H1 (cell line): ENCODE measurements around the gene COX10. TPM values are rescaled to one million over a fixed set of nuclear protein-coding genes. Genes with fewer than 3 reads are reported as not detected.

Experiments
- ASH2L ChIP-seq: fragments of 200-600, 300-600 bp; sonication (generic); IDR thresholded peaks from one replicate; pipeline ENCODE4 v1.7.1; 2017; ENCODE audit warnings: low read length
- FOSL1 ChIP-seq: IDR thresholded peaks from 2 replicates; pipeline ENCODE4 v1.6.1; 2011; ENCODE audit warnings: mild to moderate bottlenecking, low read depth, low read length, moderate library complexity; ENCODE audit not compliant: insufficient read depth
- RBBP5 ChIP-seq: IDR thresholded peaks from 2 replicates; pipeline ENCODE4 v1.7.1; 2012; ENCODE audit warnings: low read depth, mild to moderate bottlenecking, inconsistent platforms, low read length, moderate library complexity, borderline replicate concordance
- SP1 ChIP-seq: IDR thresholded peaks from 2 replicates; pipeline ENCODE4 v1.6.1; 2011; ENCODE audit warnings: low read depth, low read length
- polyA plus RNA-seq, 7 experiments: library from polyadenylated mRNA; depleted of rRNA in 3 of 7; stranded (reverse) in 5 of 7; unstranded in 2 of 7; fragments of >200 nt in 5 of 7; fragments of 200-250 nt in 2 of 7; gene quantifications; 1 replicate in 5 of 7; 2 replicates in 1 of 7; 4 replicates in 1 of 7; pipeline versions ENCODE4 v1.2.1 to v1.2.3, GENCODE V29; 2011 to 2013; ENCODE audit warnings: missing spikeins in 2 of 7, mixed read lengths in 2 of 7
- total RNA-seq: library from RNA; stranded (reverse); fragmentation: NEBNext Ultra II Directional; extraction: Animal tissue kit (Norgen Biotek cat#: 25700); gene quantifications from 2 replicates; pipeline ENCODE4 v1.2.1, GENCODE V29; 2021
- TF ChIP-seq, protein P1 (sequence below): fragments of 300-600 bp; sonication (generic); IDR thresholded peaks from 2 replicates; pipeline ENCODE4 v1.7.1; 2012; ENCODE audit warnings: low read length, moderate library complexity, mild to moderate bottlenecking, inconsistent platforms; ENCODE audit not compliant: insufficient replicate concordance

Gene COX10
- total and polyA plus RNA-seq, 2 of the 8 experiments (the other 6 are each of a cell fraction or from before 2014, with no cell fraction given): 18.0 to 23.0 TPM

DNA sequence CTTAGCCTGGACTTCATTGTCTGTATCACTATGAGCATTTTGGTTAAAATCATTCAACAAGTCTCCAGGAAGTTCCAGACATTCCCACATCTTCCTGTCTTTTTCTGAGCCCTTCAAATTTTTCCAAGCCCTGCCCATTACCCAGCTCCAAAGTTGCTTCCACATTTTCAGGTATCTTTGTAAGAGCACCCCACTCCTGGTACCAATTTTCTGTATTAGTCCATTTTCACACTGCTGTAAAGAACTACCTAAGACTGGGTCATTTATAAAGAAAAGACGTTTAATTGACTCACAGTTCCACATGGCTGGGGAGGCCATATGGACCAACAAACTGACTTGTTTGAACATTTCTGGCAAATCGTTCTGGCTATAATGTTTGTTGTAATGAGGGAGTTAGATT lies 100.0 kb downstream of the COX10 start (continued):
- TF ChIP-seq, protein P1, sequence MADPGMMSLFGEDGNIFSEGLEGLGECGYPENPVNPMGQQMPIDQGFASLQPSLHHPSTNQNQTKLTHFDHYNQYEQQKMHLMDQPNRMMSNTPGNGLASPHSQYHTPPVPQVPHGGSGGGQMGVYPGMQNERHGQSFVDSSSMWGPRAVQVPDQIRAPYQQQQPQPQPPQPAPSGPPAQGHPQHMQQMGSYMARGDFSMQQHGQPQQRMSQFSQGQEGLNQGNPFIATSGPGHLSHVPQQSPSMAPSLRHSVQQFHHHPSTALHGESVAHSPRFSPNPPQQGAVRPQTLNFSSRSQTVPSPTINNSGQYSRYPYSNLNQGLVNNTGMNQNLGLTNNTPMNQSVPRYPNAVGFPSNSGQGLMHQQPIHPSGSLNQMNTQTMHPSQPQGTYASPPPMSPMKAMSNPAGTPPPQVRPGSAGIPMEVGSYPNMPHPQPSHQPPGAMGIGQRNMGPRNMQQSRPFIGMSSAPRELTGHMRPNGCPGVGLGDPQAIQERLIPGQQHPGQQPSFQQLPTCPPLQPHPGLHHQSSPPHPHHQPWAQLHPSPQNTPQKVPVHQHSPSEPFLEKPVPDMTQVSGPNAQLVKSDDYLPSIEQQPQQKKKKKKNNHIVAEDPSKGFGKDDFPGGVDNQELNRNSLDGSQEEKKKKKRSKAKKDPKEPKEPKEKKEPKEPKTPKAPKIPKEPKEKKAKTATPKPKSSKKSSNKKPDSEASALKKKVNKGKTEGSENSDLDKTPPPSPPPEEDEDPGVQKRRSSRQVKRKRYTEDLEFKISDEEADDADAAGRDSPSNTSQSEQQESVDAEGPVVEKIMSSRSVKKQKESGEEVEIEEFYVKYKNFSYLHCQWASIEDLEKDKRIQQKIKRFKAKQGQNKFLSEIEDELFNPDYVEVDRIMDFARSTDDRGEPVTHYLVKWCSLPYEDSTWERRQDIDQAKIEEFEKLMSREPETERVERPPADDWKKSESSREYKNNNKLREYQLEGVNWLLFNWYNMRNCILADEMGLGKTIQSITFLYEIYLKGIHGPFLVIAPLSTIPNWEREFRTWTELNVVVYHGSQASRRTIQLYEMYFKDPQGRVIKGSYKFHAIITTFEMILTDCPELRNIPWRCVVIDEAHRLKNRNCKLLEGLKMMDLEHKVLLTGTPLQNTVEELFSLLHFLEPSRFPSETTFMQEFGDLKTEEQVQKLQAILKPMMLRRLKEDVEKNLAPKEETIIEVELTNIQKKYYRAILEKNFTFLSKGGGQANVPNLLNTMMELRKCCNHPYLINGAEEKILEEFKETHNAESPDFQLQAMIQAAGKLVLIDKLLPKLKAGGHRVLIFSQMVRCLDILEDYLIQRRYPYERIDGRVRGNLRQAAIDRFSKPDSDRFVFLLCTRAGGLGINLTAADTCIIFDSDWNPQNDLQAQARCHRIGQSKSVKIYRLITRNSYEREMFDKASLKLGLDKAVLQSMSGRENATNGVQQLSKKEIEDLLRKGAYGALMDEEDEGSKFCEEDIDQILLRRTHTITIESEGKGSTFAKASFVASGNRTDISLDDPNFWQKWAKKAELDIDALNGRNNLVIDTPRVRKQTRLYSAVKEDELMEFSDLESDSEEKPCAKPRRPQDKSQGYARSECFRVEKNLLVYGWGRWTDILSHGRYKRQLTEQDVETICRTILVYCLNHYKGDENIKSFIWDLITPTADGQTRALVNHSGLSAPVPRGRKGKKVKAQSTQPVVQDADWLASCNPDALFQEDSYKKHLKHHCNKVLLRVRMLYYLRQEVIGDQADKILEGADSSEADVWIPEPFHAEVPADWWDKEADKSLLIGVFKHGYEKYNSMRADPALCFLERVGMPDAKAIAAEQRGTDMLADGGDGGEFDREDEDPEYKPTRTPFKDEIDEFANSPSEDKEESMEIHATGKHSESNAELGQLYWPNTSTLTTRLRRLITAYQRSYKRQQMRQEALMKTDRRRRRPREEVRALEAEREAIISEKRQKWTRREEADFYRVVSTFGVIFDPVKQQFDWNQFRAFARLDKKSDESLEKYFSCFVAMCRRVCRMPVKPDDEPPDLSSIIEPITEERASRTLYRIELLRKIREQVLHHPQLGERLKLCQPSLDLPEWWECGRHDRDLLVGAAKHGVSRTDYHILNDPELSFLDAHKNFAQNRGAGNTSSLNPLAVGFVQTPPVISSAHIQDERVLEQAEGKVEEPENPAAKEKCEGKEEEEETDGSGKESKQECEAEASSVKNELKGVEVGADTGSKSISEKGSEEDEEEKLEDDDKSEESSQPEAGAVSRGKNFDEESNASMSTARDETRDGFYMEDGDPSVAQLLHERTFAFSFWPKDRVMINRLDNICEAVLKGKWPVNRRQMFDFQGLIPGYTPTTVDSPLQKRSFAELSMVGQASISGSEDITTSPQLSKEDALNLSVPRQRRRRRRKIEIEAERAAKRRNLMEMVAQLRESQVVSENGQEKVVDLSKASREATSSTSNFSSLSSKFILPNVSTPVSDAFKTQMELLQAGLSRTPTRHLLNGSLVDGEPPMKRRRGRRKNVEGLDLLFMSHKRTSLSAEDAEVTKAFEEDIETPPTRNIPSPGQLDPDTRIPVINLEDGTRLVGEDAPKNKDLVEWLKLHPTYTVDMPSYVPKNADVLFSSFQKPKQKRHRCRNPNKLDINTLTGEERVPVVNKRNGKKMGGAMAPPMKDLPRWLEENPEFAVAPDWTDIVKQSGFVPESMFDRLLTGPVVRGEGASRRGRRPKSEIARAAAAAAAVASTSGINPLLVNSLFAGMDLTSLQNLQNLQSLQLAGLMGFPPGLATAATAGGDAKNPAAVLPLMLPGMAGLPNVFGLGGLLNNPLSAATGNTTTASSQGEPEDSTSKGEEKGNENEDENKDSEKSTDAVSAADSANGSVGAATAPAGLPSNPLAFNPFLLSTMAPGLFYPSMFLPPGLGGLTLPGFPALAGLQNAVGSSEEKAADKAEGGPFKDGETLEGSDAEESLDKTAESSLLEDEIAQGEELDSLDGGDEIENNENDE: no peak
- TF ChIP-seq FOSL1 (no peak), SP1 (no peak), ASH2L (no peak), RBBP5 (no peak)
